CD4-positive, alpha-beta T cell treated with Interleukin-6 for 4 hours (primary cell): ENCODE measurements around the gene STN1.
"Not testable (repeated sequence)": the region's sequence is repeated elsewhere in the genome, so short reads cannot be mapped to it uniquely, and the experiment has no call there.

ENCODE experiments used
- DNase-seq: peaks from one replicate; pipeline ENCODE4 v3.0.0-alpha.2; 2020; ENCODE audit warnings: mixed read lengths

STN1 gene

DNA sequence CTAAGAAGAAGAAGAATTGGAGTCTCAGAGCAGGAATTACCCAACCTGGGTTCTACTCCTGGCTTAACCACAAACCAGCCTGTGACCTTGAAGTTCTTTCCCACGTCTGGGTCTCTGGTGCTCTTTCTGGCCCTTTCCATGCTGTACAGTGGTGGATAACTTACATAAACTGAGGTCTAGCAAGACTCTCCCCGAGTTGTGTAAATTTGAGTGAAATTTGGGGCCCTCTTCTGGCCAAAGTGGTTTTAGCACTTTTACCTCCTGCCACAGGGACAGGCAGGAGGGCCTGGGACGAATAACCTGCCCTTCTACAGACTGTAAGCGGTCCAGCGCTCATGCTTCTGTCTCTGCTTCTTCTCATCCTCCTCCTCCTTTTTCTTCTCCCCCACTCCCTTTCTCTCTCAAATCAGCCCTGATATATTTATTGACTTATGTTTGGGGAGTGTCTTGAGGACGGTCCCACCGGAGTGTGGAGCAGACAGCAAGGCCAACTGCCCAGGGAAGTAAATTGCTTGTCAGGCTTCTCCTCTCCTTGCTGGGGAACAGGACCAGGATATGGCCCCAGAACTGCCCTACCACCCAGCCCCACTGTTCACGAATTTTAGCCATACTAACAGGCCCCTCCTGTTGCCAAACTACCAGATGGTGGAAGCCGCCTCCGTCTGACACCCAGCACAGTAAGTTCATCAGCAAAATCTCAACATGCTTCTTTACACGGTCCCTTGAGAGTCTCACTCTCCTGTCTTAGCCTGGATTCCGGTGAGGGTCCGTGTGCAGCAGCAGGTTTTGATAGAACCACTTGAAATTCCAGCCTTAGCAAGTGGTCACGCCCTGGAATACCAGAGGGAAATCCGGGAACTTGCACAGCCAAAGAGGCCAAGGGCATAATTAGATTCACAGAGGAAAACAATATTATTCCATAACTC, 58.6 kb downstream of the STN1 start:
- peak; percentile 71 for DNase-seq

DNA sequence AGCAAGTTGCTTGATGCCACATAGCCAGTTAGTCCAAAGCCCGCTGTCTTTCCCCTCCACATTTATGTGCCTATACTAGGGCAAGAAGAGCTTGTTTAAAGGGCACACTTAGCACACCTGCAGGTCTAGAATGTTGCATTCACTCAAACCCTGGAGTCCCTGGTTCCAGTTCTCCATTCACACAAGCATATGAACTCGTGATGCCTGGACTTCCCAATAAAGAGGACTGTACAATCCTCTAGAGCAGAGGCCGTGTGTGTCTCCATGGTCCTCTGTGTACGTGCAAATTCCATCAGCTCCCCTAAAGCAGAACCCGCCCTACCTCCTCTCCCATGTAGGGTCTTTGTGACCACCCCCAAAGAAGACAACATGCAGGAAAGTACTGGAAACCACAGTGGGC, 59.6 kb downstream of the STN1 start:
- no peak for DNase-seq

DNA sequence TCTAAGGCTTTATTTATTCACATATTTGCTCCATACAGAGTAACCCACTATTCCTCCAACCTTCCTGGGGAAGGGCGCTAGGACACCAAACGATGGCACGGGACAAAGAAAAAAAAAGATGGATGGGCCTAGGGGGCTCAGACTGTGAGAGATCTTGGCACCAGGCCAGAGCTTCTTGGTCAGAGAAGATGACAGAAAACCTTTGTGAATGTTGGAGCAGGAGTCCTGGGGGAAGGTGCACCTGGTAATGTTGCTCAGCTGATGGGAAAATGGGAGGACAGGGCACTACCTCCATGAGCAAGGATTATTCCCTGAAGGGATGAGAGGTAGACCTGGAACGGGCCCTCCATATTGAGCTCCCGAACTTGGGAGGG, 61.2 kb downstream of the STN1 start:
- DNase-seq, result no peak

- no peak for DNase-seq
Measured at GRCh38 chr10:103855852-103856796, 61.9 kb downstream of the STN1 start.

- peak; percentile 39 for DNase-seq
Measured at GRCh38 chr10:103855424-103855823, 62.6 kb downstream of the STN1 start, which contains the start of gene SH3PXD2A. TSS of gene SH3PXD2A (minus strand) at chr10:103855576. CDS start at chr10:103855266, 310 bp downstream.

DNA sequence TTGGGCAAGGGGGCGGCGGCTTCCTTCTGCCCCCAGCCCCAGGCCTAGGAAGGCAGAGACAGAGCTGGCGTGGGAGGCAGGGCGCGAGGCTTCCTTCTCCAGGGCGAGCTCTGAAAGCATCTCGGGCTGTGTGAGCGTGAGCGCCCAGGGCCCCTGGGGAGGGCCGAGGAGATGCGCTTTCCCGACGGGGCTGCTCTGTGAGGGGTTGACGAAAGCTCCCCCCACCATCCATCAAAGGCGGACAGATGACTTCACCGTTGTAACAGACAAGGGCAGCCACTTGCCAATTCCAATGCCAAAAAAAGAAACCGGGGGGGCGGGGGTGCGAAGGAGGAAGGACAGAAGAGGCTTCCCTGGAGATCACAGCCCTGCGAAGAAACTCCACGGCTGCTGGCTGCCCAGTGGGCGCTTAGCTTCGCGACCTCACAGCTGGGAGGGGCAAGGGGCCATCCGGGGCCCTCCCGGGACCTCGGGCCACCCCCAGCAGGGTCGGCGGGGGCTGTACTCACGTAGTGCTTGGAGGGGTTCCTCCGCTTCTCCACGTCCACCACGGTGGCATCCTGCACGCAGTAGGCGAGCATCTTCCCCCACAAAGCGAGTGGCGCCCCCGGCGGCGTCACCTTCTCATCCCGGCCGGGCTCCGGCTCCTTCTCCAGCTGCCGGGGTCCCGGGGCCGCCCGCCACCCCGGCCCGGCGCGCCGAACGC, 63.1 kb downstream of the STN1 start:
- DNase-seq, result peak; percentile 23

- no peak for DNase-seq
Measured at GRCh38 chr10:103854265-103854685, 63.7 kb downstream of the STN1 start.

DNA sequence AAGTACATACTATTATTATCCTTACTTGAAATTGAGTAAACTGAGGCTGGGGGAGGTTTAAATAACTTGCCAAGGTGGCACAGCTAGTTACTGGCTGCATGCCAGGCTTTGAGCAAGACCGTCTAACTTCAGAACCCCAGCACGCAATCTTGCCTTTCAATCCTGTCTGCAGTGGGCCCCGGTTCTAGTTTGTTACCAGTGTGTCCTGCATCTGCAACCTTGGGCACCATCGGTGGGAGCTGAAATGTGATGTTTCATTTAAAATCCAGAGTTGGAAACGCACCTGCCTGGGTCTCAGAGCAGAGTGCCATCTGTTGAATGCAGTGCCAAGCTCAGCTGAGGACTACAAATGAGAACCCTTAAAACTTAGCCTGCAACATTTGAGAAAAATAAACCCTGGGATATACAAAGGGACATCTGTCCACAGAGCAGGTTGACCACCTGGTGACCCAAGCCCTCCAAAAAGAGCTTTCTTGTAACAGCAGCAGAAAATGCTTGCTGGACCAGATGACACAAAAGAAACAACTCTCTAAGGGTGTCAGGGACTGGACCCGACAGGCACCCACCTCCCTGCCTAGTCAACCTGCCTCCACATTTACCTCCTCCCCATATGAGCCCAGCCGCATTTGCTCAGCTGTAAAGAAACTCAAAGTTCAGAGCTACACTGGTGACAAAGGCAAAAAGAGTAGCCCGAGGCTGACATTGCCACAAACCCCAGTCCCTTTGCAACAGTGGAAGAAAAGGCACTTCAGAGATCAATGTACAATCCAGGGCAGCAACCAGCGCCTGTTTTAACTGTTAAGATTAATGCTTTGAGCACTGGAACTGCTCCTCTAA, 64.3 kb downstream of the STN1 start:
- DNase-seq, result no peak

- DNase-seq, result no peak
Measured at GRCh38 chr10:103852856-103853255, 65.1 kb downstream of the STN1 start.

DNA sequence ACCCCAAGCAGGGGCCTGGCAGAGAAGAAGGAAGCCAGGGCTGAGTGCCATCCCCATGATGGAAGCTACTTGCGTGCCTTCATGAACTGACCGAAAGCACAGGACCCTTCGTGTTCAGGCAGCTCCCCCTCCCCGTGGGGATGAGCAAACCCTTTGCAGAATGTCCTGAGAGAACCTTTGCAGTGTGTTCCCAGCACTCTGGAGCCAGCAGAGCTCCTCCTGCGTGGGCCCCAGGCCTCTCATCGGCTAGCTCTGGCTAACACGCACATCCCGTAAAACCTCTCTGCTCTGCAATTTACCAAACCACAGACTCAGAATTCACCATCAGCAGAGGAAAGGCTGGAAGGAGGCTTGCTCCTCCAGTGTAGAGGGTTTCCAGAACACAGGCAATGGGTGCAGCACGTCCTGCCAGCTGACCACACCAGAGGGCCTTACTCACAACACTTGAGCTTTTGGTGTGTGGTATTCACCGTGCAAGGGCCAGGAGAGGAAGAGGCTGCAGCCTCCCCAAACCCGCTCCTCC, 65.7 kb downstream of the STN1 start:
- DNase-seq, result no peak

- no peak for DNase-seq
Measured at GRCh38 chr10:103851261-103851660, 66.7 kb downstream of the STN1 start.

GRCh38 chr10:103850572-103850895, 67.5 kb downstream of the STN1 start:
- no peak for DNase-seq

- DNase-seq, result no peak
Measured at GRCh38 chr10:103849880-103850571, 68.0 kb downstream of the STN1 start.

DNA sequence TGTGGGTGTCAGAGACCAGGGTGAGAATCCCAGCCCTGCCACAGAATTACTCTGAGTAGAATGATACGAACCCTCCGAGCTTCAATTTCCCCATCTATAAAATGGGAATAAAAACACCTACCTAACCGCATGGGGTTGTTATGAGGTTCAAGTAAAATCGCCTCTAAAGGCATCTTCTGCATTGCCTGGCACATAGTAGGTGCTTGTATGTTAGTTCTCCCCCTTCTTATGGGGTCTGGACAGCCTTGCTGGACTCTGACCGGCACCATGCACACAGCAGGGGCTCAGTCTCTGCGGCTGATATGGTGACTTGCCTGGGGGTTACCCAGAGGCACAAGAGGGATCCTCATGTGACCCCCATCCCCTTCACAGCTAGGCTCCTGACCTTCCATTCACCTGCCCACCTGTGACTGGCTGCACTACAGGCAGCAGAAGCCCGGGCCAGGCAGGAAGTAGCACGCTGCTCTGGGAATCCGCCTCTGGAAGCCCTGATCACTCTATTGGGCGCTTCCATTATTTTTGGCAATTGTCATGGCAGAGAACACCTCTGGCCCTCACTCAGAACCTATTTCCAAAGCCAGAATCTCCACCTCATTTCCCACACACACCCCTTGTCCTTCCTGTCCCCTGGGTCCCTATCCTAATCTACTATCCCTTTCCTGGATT, 68.6 kb downstream of the STN1 start:
- DNase-seq, result no peak

DNA sequence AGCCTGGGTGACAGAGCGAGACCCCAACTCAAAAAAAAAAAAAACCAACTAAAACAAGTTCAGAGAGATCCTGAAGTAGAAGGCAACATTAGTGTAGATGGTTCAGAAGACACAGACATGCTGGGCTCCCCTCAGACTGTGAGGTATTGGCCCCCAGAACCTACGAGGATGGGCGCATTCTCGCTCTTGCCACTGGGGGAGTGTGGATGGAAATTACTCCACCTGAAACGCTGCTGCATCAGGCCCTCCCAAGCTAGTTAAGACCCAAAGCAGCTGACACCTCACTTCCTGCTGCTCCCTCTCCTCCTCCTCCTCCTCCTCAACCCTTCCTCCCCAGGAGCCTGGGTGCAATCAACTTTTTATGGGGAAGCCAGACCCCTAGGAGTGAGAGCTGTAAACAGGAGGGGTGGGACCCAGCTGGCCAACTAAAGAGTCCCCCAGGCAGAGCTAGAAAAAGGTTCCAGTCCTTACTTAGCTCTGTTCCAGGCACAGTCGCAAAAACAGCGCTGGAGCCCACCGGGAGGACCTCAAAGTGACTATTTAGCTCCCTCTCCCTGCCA, 70.0 kb downstream of the STN1 start:
- DNase-seq, result no peak

GRCh38 chr10:103847346-103847745, 70.6 kb downstream of the STN1 start:
- DNase-seq, result no peak

DNA sequence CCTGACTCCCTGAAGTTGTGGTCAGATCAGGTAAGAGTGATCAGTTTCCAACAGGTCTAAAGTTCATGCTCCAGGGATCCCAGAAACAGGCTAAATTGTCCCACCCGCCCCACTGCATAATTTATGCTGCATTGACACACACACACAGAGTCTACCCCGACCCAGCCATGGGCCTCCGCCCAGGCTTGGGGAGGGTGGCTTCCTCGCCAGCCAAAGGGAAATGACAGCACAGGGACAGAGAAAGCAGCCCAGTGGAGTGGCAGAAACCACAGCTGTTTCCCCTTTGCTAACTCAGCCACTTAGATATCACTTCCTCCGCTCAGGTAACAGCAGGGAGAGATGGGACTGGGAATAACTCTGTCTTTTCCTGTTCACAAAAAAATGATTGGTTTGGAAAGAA, 72.0 kb downstream of the STN1 start:
- peak; percentile 66 for DNase-seq

- not testable (repeated sequence) for DNase-seq
Measured at GRCh38 chr10:103845346-103845745, 72.6 kb downstream of the STN1 start.

DNA sequence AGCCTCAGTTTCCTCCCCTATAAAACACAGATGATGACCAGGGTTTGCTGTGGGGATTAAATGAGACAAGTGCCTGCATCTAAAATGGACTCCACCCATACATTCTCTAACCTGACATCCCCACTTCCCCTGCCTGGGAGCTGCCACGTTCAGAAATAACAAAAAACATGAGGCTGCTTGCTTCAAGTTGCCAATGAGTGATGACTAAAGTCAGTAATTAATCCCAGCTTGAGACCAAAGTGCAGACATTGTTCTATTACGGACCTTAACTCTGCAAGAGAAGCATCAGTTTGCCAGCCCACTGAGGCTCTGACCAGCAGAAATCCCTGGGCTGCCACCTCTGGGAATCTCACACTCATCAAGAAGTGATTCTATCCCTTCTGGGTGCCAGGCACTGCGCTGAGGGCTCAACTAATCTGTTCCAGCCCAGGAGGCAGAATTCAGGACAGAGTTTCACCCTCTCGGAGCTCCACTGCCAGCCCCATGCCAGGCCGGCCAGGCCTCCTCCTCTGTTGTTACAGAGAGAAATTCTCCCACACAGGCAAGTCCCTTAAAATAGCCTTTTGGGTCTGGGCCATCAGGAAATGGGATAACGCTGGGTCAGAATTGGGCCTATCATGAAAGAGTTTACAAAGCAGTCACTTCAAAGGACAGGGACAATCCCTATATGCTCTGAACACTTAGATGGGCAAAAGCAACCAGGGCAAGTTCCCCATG, 74.0 kb downstream of the STN1 start:
- no peak for DNase-seq

- DNase-seq, result no peak
Measured at GRCh38 chr10:103843045-103843444, 74.9 kb downstream of the STN1 start.
